ENCODE measurements around the gene SFRP2.

SFRP2 gene

DNA sequence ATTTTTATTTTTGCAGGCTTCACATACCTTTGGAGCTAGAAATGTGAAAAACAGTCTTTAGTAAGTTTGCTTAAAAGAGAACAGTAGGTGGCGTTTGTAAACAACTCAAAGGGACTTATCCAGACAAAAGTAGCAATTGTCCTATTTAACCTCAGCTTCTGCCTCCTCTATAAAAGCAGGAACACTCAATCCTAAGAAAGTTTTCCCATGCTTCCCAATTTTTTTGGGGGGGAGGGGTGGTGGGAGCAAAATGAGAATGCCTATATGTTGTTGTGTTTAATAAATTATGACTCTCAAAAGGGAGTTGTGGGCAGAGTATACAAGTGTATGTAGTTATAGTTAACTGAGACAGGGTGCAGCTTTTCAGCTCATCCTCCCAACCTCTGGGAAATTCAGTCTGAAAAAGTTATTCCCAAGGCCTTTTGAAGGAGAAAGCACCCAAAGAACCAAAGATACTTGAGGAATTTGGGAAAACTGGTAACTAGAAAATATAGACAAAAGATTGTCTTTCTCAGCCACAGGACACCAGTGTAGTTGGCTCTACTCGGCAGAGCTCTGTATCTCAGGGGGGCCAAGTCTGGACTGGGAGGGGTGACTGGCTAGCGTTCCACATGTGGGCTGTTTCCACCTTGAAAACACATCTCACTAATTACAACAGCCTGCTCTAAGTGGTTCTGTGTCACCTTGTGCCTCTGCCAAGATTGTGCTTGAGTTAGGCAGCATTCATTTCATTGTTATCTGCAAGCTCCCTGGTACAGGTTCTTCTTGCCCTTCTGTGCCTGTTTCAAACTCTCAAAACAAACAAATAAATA, 2.8 kb downstream of the SFRP2 start:
- no peak for TF ChIP-seq SIN3A (IDR thresholded peaks at IDR 0.05; ENCODE audit: borderline replicate concordance, insufficient read depth, low read length)
- TF ChIP-seq POLR2AphosphoS5 (IDR thresholded peaks at IDR 0.05; ENCODE audit: low read depth, low read length) = no peak
- no peak for TF ChIP-seq REST (IDR thresholded peaks at IDR 0.05; ENCODE audit: insufficient read depth in 1 of 2, low read depth in 2 of 2, low read length in 2 of 2)
- no peak for TF ChIP-seq TAF1 (IDR thresholded peaks at IDR 0.05; ENCODE audit: borderline replicate concordance, insufficient read depth, low read length)
- TF ChIP-seq FOXP2 (optimal IDR thresholded peaks at IDR 0.05; ENCODE audit: borderline replicate concordance, extremely low read depth, extremely low read length, insufficient read depth) = no peak

- TF ChIP-seq POLR2AphosphoS5 (IDR thresholded peaks at IDR 0.05; ENCODE audit: low read depth, low read length) (no peak), REST (IDR thresholded peaks at IDR 0.05; ENCODE audit: insufficient read depth in 1 of 2, low read depth in 2 of 2, low read length in 2 of 2) (no peak), SIN3A (IDR thresholded peaks at IDR 0.05; ENCODE audit: borderline replicate concordance, insufficient read depth, low read length) (no peak), TAF1 (IDR thresholded peaks at IDR 0.05; ENCODE audit: borderline replicate concordance, insufficient read depth, low read length) (no peak), FOXP2 (optimal IDR thresholded peaks at IDR 0.05; ENCODE audit: borderline replicate concordance, extremely low read depth, extremely low read length, insufficient read depth) (no peak)
Measured at GRCh38 chr4:153784166-153784699, 4.7 kb downstream of the SFRP2 start.

DNA sequence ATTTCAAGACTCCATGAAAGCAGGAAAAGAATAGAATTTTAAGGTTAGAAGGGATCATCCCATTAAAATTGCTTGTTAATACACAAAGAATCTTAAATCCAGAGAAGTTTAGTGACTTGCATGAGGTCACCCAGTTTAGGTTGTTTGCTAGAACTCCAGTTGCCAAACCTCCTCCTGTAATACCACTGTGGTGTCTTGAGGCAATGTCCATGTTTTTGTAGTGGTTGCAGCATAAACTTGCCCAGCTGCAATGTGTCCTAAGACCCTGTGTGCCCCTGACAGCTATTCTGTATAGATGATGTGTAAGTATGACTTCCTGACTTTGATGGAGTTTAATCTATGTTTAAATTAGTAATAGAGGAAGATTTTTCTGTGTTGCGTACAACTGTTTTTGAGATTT, 6.3 kb downstream of the SFRP2 start:
- TF ChIP-seq TAF1 (IDR thresholded peaks at IDR 0.05; ENCODE audit: borderline replicate concordance, insufficient read depth, low read length) (no peak), FOXP2 (optimal IDR thresholded peaks at IDR 0.05; ENCODE audit: borderline replicate concordance, extremely low read depth, extremely low read length, insufficient read depth) (no peak)

DNA sequence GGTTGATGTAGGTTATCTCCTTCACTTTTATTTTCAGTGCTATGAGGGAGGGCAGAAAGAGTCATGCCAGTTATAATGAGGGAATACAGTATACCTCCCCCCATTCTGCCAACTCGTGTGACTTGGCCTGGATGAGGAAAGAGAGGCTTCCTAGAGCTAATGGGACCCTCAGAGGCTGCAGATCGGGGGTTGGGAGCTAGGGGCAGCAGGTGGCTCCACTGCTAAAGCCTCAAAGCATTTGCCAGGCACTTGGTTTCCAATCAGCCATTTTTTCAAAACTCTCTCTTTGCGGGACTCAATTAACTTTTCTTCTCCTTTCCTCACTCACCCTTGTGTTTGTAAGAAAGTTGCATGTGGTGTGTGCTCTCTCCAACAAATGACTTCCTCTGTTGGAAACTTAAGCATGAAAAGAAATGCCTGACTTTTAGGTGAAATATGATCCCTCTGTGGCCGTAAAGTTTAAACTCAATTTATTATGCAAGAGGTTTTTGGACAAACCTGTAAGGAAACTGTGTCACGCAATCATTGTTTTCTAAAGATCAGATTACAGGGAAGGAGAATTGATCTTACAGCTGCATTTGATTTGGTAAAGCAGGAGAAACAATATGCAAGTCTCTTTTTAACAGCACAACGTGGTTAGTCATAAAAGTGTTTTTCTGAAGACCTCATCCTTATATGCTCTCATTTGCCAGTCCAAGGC, 7.0 kb downstream of the SFRP2 start:
- TF ChIP-seq FOXP2 (optimal IDR thresholded peaks at IDR 0.05; ENCODE audit: borderline replicate concordance, extremely low read depth, extremely low read length, insufficient read depth) (no peak), POLR2AphosphoS5 (IDR thresholded peaks at IDR 0.05; ENCODE audit: low read depth, low read length) (no peak), SIN3A (IDR thresholded peaks at IDR 0.05; ENCODE audit: borderline replicate concordance, insufficient read depth, low read length) (no peak), TAF1 (IDR thresholded peaks at IDR 0.05; ENCODE audit: borderline replicate concordance, insufficient read depth, low read length) (no peak), REST (IDR thresholded peaks at IDR 0.05; ENCODE audit: insufficient read depth in 1 of 2, low read depth in 2 of 2, low read length in 2 of 2) (no peak)

DNA sequence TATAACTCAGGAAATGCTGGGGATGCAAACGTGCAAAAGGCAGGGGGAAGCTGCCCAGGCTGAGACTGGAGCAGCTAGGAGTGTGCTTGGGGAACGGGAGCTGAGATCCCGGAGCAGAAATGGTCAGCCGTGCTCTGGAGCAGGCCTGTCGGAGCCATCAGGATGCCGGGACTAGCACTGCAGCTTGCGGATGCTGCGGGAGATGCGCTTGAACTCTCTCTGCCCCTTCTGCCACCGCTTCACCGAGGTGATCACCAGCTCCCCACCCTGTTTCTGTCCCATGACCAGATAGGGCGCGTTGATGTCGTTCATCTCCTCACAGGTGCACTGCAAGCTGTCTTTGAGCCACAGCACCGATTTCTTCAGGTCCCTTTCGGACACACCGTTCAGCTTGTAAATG, 7.6 kb downstream of the SFRP2 start:
- no peak for TF ChIP-seq TAF1 (IDR thresholded peaks at IDR 0.05; ENCODE audit: borderline replicate concordance, insufficient read depth, low read length)
- TF ChIP-seq REST (IDR thresholded peaks at IDR 0.05; ENCODE audit: insufficient read depth in 1 of 2, low read depth in 2 of 2, low read length in 2 of 2) = no peak

All from PFSK-1 (cell line).